Activated CD8-positive, alpha-beta memory T cell treated with anti-CD3 and anti-CD28 coated beads, Interleukin-2, amount 10 ng/mL, durations not matched to agents 7 days and 5 days (primary cell): ENCODE results near the gene AKNA. TPM values are rescaled to one million over a fixed set of nuclear protein-coding genes. Genes with fewer than 3 reads are reported as not detected.

Source experiments
- ATAC-seq: fragments of 150-1000 bp; cut with Tn5 transposase; one replicate; pipeline ENCODE4 v1.10.0; 2021; ENCODE audit warnings: moderate library complexity
- CTCF ChIA-PET: fragments of 350-600 bp; sonication (Branson Sonifier 250); formaldehyde crosslinking; loops from one replicate; lab custom pipeline; 2021; ENCODE audit warnings: antibody characterized with exemption; lab: Charles Lee
- DNase-seq: peaks from one replicate; pipeline ENCODE4 v3.0.0-alpha.2; 2020
- H3K27ac Mint-ChIP-seq: one replicate; pipeline ENCODE4 v1.8.0; 2021; ENCODE audit warnings: mild to moderate bottlenecking, mixed read lengths
- H3K27me3 Mint-ChIP-seq: one replicate; pipeline ENCODE4 v1.8.0; 2021; ENCODE audit warnings: mixed read lengths
- H3K36me3 Mint-ChIP-seq: one replicate; pipeline ENCODE4 v1.8.0; 2021; ENCODE audit warnings: mild to moderate bottlenecking, mixed read lengths
- H3K4me1 Mint-ChIP-seq: one replicate; pipeline ENCODE4 v1.8.0; 2021; ENCODE audit warnings: mixed read lengths
- H3K4me3 Mint-ChIP-seq: one replicate; pipeline ENCODE4 v1.8.0; 2021; ENCODE audit warnings: mild to moderate bottlenecking, moderate library complexity, mixed read lengths
- H3K9me3 Mint-ChIP-seq: one replicate; pipeline ENCODE4 v1.8.0; 2022; ENCODE audit warnings: low read depth, mixed read lengths
- total RNA-seq, 2 experiments: library from RNA; stranded (reverse); gene quantifications; one replicate each; pipeline ENCODE4 v1.2.3, GENCODE V29; 2021

Gene AKNA
- total RNA-seq, 2 experiments from 2014 or later: 432 to 500 TPM

DNA sequence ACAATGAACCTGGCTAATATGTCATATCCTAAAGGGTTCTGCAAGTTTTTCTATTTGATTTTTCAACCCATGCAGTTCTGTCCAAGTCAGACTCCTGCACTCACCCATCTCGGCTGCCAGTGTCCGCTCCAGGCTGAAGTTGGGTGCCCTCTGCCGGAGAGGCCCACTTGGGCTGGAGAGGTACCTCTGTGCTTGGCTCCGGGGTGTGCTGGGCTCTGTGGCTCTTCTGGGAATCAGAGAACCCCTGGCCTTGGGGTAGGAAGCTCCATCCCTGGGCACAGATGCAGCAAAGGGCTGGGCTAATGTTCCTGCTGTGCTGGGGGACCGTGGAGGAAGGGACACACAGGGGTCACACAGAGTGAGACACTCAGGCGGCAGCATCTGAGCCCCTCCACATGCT, 32.0 kb downstream of the AKNA start:
- Mint-ChIP-seq H3K27ac (peak overlapping the region; percentile 7), H3K4me3 (no peak overlapping the region), H3K9me3 (no peaks in the 10 kb centered on the region), H3K4me1 (peaks cover 46% of the 10 kb centered on the region), H3K36me3 (peaks cover 68% of the 10 kb centered on the region), H3K27me3 (no peaks in the 10 kb centered on the region)
- no peak for DNase-seq
- ATAC-seq: no peak
- CTCF ChIA-PET: interaction anchor here (0.9 to 1.6 kb wide), 6 partner anchors 8 to 41 kb away, joined by 3 to 5 read pairs (median 3); no protein-coding TSS in a partner anchor

DNA sequence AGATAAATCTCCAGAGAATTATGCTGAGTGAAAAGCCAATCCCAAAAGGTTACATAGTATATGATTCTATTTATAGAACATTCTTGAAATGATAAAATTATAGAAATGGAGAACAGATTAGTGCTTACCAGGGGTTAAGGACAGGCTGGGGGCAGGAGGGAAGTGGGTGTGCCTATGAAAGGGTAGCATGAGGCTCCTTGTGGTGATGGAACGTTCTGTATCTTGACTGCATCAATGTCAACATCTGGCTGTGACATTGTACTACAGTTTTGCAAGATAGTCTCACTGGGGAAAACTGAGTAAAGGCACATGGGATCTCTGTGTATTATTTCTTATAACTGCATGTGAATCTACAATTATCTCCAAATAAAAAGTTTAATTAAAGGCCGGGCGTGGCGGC, 35.9 kb downstream of the AKNA start:
- peaks cover 68% of the 10 kb centered on the region for H3K36me3 Mint-ChIP-seq

DNA sequence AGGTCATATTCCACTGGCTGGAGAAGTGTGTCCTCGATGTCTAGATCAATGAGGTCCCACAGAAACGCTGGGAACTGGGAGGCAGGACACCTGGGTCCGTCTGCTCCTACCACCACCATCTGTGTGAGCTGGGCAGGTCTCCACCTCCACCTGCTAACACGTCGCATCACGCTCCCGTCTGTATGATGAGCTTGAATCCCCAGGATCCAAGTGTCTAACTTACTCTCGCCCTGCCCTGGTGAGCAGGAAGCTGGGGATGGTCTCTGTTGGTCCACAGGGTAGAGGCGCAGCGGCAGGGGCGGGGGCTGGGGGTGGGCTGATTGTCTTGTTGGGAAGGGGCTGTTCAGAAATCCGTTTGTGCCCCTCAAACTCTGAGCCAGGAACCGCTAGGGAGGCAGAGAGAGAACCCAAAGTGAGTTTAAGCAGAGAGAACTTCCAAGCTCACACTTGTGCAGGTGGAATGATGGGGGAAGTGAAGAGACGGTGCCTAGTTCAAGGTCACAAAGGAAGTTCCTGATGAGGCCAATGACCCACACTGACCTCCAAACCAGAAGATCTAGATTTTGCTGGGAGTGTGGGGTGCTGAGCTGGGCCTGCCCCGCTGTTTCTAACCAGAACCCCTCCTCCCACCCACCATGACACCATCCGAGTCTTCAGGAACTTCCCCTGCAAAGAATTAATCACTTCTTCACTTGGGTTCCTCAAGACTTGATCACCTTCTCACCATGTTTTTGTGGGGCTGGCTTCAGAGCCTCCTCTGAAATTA, 37.0 kb downstream of the AKNA start:
- DNase-seq (no peak), ATAC-seq (no peak)
- CTCF ChIA-PET: interaction anchor here (0.8 to 2.4 kb wide), 4 partner anchors 11 to 39 kb away, joined by 3 to 8 read pairs (median 4); partner anchors contain the start of gene AKNA
- H3K4me3 Mint-ChIP-seq: no peak overlapping the region
- peak overlapping the region; percentile 86 for H3K27ac Mint-ChIP-seq
- peaks cover 70% of the 10 kb centered on the region for H3K36me3 Mint-ChIP-seq
- no peaks in the 10 kb centered on the region for H3K9me3 Mint-ChIP-seq
- peaks cover 50% of the 10 kb centered on the region for H3K4me1 Mint-ChIP-seq
- no peaks in the 10 kb centered on the region for H3K27me3 Mint-ChIP-seq

More for the DNA sequence above, 35.9 kb downstream of the AKNA start:
- Mint-ChIP-seq H3K27ac (no peak overlapping the region), H3K4me1 (peaks cover 56% of the 10 kb centered on the region), H3K9me3 (no peaks in the 10 kb centered on the region), H3K4me3 (no peak overlapping the region), H3K27me3 (no peaks in the 10 kb centered on the region)
- CTCF ChIA-PET: interaction anchor here (0.6 to 1.2 kb wide), 3 partner anchors 11 to 36 kb away, joined by 3 read pairs; partner anchors contain the start of gene AKNA
- ATAC-seq (no peak), DNase-seq (no peak)

DNA sequence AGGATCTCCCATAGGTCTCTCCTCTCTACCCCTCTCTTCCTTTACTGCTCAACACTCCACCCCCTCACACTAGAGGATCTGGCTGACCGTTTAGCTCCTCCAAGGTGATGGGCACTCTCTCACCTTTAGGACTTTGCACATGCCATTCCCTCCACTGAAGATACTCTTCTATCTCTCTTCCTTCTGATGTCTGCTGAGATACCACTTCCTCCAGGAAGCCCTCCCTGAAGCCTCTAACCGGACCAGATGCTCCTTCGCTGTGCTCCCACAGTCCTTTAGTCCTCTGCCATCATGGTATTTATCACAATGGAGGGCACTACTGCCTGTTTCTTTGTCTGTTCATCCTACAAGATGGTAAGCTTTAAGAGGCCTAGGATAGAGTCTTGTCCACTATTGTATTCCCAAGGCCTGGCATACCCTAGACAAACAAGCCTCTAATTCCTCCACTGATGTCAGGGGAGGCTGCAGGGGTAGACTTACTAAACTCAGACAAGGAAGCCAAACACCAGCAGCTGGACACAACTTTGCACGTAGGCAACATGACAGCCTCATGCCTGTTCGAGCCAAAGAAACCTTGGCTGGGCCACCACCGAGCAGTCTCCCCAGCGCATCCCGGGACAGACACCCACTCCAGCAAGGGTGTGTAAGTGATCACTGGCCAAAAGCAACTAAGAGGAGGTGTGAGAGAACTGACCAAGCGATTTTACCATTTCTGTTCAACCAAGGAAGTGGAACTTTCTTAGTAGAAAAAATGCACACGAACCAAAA, 37.9 kb downstream of the AKNA start:
- Mint-ChIP-seq H3K27me3 (no peaks in the 10 kb centered on the region), H3K36me3 (peaks cover 73% of the 10 kb centered on the region), H3K4me1 (peaks cover 47% of the 10 kb centered on the region), H3K27ac (peak overlapping the region; percentile 86), H3K9me3 (no peaks in the 10 kb centered on the region), H3K4me3 (no peak overlapping the region)
- no peak for DNase-seq
- CTCF ChIA-PET: interaction anchor here (1.1 to 2.4 kb wide), 4 partner anchors 10 to 38 kb away, joined by 3 to 8 read pairs (median 4); partner anchors contain the start of gene AKNA
- no peak for ATAC-seq

DNA sequence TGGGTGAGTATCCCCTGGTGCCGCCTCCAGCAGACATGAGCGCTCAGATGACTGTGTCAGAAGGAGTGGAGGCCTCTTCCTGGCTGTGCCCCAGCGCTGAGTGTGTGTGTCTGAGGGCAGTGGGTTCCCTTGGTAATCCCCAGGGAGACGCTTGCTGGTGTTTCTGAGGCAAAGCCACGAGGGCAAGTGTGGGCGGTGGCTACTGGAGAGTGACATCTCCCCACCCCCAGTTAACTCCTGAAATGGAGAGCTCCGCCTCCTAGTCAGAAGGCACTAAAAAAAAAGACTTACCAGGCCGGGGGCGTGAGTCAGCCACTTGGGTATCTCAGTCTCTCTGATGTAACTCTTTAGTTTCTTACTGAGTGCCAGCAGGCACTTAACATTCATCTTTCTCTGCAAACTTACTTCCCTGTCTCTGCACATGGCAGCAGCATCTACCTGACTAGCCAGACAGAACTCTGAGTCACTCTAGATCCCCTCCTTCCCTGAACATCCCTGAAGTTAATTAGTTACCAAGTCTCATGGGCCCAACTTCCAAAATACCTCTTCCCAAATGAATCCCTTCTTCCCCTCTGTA, 38.8 kb downstream of the AKNA start:
- CTCF ChIA-PET: interaction anchor here (1.1 to 2.4 kb wide), 3 partner anchors 9 to 39 kb away, joined by 3 to 8 read pairs (median 3); partner anchors contain the start of gene AKNA
- peak; percentile 82 for DNase-seq
- ATAC-seq: peak; percentile 83
- no peaks in the 10 kb centered on the region for H3K9me3 Mint-ChIP-seq
- peaks cover 78% of the 10 kb centered on the region for H3K36me3 Mint-ChIP-seq
- H3K27me3 Mint-ChIP-seq: no peaks in the 10 kb centered on the region
- H3K27ac Mint-ChIP-seq: peak overlapping the region; percentile 86
- no peak overlapping the region for H3K4me3 Mint-ChIP-seq
- H3K4me1 Mint-ChIP-seq: peaks cover 45% of the 10 kb centered on the region

DNA sequence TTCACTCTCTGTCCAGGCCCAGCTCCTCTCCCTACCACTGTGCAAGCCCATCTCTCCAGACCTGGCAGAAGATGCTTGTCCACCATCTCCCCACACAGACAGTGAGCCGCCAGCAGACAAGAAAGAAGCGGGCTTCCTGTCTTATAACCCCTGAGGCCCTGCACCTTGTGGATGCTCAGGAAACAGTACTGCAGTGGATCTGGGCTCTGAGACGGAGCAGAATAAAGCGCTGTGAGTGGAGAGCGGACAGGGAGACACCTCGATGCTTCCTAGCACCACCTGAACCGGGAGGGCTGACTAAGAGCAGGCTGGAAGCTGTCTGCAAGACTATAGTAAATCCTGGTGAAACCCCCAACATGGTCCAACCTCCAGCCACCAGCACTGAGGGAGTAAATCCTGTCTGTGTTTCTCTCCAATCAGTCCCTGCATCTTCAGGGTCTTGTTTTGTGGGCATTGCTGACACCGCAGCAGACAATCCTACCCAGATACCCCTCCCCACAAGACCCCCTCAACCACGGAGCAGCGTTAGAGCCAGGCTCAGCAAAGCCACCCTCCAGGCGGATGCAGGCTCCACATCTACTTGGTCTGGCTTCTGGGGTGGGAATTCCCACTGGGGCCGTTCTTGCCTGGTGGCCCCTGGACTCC, 39.4 kb downstream of the AKNA start:
- Mint-ChIP-seq H3K4me1 (peaks cover 47% of the 10 kb centered on the region), H3K36me3 (peaks cover 82% of the 10 kb centered on the region), H3K27me3 (no peaks in the 10 kb centered on the region), H3K27ac (peak overlapping the region; percentile 86), H3K4me3 (no peak overlapping the region), H3K9me3 (no peaks in the 10 kb centered on the region)
- ATAC-seq (no peak), DNase-seq (no peak)
- CTCF ChIA-PET: interaction anchor here (1.4 kb wide), 1 partner anchor 40 kb away, joined by 3 read pairs; the partner anchor contains the start of gene AKNA

DNA sequence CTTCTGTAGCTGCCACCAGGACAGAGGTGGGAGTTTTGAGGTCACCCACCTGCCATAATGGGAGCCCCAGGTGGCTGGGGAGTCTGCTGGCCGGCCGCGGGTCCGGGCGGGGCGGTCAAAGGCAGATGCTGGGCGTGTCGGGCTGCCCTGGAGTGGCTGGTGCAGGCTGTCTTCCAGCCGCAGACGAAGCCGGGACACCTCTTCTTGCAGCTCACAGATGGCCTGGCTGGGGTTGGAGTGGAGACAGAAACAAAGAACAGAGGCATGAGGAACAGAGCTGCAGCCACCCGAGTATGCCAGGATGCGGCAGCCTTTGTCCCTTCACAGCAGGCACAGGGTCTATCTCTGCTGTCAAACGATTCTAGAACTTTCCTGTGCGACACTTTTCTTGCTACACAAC, 40.1 kb downstream of the AKNA start:
- ATAC-seq (no peak), DNase-seq (no peak)
- no peaks in the 10 kb centered on the region for H3K9me3 Mint-ChIP-seq
- H3K36me3 Mint-ChIP-seq: peaks cover 84% of the 10 kb centered on the region
- CTCF ChIA-PET: no interaction called here
- H3K4me1 Mint-ChIP-seq: peaks cover 47% of the 10 kb centered on the region
- H3K27me3 Mint-ChIP-seq: no peaks in the 10 kb centered on the region
- H3K27ac Mint-ChIP-seq: peak overlapping the region; percentile 48
- no peak overlapping the region for H3K4me3 Mint-ChIP-seq

DNA sequence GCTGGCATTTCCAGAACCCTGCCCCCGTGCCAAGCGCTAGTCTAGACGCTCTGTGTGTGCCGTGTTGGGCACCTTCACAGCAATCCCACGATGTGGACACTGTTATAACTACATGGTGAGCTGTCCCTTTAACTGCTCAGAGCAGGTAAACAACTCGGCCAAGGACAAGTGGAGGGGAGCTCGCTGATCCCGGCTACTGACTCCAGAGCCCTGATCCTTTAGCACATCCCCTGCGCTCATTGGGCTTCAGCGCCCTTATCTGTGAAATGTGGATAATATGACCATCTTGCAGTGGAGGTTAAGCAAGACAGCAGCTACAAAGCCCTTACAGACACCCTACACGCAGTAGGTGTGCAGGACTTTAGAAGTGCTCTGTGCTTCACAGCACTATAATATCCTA, 41.6 kb downstream of the AKNA start:
- DNase-seq: no peak
- Mint-ChIP-seq H3K27me3 (no peaks in the 10 kb centered on the region), H3K27ac (no peak overlapping the region), H3K4me3 (no peak overlapping the region), H3K4me1 (peaks cover 44% of the 10 kb centered on the region), H3K36me3 (peaks cover 88% of the 10 kb centered on the region), H3K9me3 (no peaks in the 10 kb centered on the region)
- no peak for ATAC-seq
- CTCF ChIA-PET: interaction anchor here (0.9 to 2.1 kb wide), 2 partner anchors 27 to 60 kb away, joined by 3 to 5 read pairs; no protein-coding TSS in a partner anchor

DNA sequence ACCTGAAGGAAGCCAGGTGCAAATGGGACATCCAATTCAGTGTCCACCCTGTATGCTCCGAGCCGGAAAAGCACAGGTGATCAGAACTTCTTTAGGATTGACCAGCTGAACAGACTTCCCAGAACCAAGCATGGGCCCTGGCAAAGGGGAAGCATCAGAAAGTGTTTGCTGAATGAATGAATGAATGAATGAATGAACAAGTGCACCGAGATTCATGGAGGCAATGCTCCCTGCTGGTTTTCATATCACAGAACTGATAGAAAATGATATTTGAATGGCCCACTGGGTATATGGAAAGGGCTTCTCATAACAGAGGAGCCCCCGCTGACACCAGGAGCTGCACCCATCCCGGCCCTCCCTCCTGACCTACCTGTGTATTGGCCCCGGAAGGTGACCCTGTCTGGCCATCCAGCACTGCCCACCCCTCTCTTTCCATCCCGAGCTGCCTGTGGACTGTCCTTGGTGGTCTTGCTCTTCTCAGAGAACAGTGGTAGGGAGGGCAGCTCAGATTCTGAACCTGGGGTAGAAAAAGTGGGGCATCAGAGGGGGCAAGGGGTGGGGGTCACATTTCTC, 42.2 kb downstream of the AKNA start:
- CTCF ChIA-PET: interaction anchor here (0.9 to 2.1 kb wide), 2 partner anchors 28 to 60 kb away, joined by 3 to 5 read pairs; no protein-coding TSS in a partner anchor
- H3K9me3 Mint-ChIP-seq: no peaks in the 10 kb centered on the region
- peaks cover 41% of the 10 kb centered on the region for H3K4me1 Mint-ChIP-seq
- H3K27me3 Mint-ChIP-seq: no peaks in the 10 kb centered on the region
- H3K27ac Mint-ChIP-seq: no peak overlapping the region
- DNase-seq (no peak), ATAC-seq (no peak)
- peaks cover 87% of the 10 kb centered on the region for H3K36me3 Mint-ChIP-seq
- H3K4me3 Mint-ChIP-seq: no peak overlapping the region

DNA sequence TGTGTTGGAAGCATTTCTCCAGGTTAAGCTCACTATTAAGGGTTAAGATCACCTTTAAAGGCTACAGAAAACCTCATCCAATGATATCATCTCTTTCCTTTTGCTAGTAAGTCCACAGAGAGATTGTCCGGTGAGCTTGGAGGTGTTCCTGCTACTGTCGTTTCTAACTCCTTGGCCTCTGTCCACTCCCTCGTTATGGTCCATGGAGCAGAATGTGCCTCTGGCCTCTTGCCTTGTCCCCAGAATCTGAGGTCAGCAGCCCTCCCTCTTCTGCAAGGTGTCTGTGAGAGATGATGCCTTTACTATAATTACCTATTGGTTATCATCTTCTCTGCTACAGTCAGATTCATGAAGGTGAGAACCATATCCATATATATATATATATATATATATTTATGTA, 43.1 kb downstream of the AKNA start:
- H3K27ac Mint-ChIP-seq: peak overlapping the region; percentile 67
- peaks cover 86% of the 10 kb centered on the region for H3K36me3 Mint-ChIP-seq
- no peaks in the 10 kb centered on the region for H3K9me3 Mint-ChIP-seq
- no peaks in the 10 kb centered on the region for H3K27me3 Mint-ChIP-seq
- DNase-seq (no peak), ATAC-seq (no peak)
- H3K4me1 Mint-ChIP-seq: peaks cover 36% of the 10 kb centered on the region
- CTCF ChIA-PET: interaction anchor here (2.1 to 8.4 kb wide), 2 partner anchors 40 to 61 kb away, joined by 5 to 55 read pairs; partner anchors contain the start of gene AKNA
- no peak overlapping the region for H3K4me3 Mint-ChIP-seq

DNA sequence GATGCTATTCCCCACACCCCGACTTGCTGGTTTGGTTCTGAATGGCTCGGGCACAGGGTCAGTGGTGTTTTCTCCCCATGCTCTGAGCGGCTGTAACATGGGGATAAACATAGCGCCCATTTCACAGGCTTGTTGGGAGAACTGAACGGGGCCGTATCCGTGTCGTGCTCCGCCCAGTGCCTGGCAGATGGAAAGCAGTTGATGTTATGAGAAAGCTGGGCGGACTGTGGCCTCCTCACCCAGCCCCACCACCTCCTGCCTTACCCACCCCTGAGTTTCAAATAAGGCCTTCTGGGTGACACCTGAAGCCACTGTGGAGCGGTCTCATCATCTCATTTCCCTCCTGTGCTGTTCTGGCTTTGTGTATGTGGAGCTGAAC, 43.6 kb downstream of the AKNA start:
- DNase-seq: no peak
- Mint-ChIP-seq H3K36me3 (peaks cover 86% of the 10 kb centered on the region), H3K9me3 (no peaks in the 10 kb centered on the region), H3K4me3 (no peak overlapping the region), H3K27me3 (no peaks in the 10 kb centered on the region), H3K4me1 (peaks cover 31% of the 10 kb centered on the region), H3K27ac (peak overlapping the region; percentile 67)
- CTCF ChIA-PET: interaction anchor here (8.4 kb wide), 1 partner anchor 41 kb away, joined by 55 read pairs; the partner anchor contains the start of gene AKNA
- ATAC-seq: no peak

DNA sequence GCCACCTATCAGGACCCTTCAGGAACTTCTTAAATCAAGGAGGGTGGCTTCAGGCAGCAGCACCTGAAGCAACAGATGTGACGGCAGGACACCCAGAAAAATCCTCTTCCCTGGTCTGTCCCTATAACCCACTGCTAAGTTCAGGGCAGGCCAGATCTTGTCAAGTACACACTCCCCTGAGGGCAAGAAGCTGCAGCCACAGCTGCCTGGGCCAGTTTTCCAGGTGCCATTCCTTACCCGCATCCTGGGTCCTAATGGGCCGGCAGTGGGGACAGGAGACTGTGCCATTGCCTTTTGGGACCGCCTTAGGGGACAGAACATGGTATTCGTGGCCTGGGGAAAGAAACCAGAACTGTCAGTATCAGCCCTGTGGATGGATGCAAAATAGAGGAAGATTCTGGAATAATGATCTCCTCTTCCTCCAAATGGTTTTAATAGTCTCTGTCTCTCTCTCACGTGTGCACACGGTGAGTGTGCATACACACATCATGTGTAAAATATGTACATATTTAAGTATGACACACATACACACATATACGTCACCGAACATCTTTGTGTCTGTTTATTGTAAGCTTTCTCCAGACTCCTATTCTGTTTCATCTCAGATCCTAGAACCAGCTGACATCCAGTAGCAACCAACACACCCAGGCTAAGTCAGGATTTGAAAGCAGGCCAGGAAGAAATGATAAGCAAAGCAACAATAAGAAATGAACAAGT, 44.2 kb downstream of the AKNA start:
- Mint-ChIP-seq H3K4me1 (peaks cover 25% of the 10 kb centered on the region), H3K27ac (peak overlapping the region; percentile 50), H3K4me3 (no peak overlapping the region)

More for the DNA sequence above, 44.2 kb downstream of the AKNA start:
- DNase-seq: no peak
- ATAC-seq: no peak
- no peaks in the 10 kb centered on the region for H3K9me3 Mint-ChIP-seq
- CTCF ChIA-PET: interaction anchor here (8.4 kb wide), 1 partner anchor 41 kb away, joined by 55 read pairs; the partner anchor contains the start of gene AKNA
- no peaks in the 10 kb centered on the region for H3K27me3 Mint-ChIP-seq
- peaks cover 86% of the 10 kb centered on the region for H3K36me3 Mint-ChIP-seq
